Body of pancreas (tissue), 4 donors: ENCODE measurements around the gene MTIF2.
"Not testable (repeated sequence)": the region's sequence is repeated elsewhere in the genome, so short reads cannot be mapped to it uniquely, and the experiment has no call there.

Experiments used
- POLR2A ChIP-seq, 3 donors: fragments of 450-650 bp; IDR thresholded peaks; one replicate each; pipeline ENCODE4 v1.6.1; 2016; ENCODE audit warnings: antibody characterized with exemption in 3 of 3, mild to moderate bottlenecking in 2 of 3
- TF ChIP-seq, protein P1 (sequence below), 7 experiments: fragments of 450-650 bp in 4 of 7; fragments of 200-600 bp in 3 of 7; sonication (generic) in 3 of 7; IDR thresholded peaks; one replicate each; pipeline ENCODE4 v1.5.1; 2016 to 2019; ENCODE audit warnings: antibody characterized with exemption in 7 of 7

GRCh38 chr2:55186837-55187236 lies 82.2 kb downstream of the MTIF2 start:
- TF ChIP-seq, protein P1, sequence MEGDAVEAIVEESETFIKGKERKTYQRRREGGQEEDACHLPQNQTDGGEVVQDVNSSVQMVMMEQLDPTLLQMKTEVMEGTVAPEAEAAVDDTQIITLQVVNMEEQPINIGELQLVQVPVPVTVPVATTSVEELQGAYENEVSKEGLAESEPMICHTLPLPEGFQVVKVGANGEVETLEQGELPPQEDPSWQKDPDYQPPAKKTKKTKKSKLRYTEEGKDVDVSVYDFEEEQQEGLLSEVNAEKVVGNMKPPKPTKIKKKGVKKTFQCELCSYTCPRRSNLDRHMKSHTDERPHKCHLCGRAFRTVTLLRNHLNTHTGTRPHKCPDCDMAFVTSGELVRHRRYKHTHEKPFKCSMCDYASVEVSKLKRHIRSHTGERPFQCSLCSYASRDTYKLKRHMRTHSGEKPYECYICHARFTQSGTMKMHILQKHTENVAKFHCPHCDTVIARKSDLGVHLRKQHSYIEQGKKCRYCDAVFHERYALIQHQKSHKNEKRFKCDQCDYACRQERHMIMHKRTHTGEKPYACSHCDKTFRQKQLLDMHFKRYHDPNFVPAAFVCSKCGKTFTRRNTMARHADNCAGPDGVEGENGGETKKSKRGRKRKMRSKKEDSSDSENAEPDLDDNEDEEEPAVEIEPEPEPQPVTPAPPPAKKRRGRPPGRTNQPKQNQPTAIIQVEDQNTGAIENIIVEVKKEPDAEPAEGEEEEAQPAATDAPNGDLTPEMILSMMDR (IDR thresholded peaks at IDR 0.05) = not testable (repeated sequence)
- not testable (repeated sequence) for TF ChIP-seq POLR2A (IDR thresholded peaks at IDR 0.05)
